Neuronal stem cell (in vitro differentiated cells): ENCODE results near the gene CCDC157.

ENCODE experiments used
- DNase-seq: peaks from one replicate; pipeline ENCODE4 v3.0.0-alpha.2; 2013; ENCODE audit warnings: low spot score
- H2AFZ ChIP-seq: one replicate; pipeline ENCODE4 v1.6.1; 2013; ENCODE audit warnings: mild to moderate bottlenecking, low read length, inconsistent platforms
- H2AK5ac ChIP-seq: 2 replicates; pipeline ENCODE4 v1.6.1; 2013; ENCODE audit warnings: low read depth, mild to moderate bottlenecking, inconsistent platforms, low read length, moderate library complexity, mixed read lengths
- H2BK120ac ChIP-seq: 2 replicates; pipeline ENCODE4 v1.6.1; 2013; ENCODE audit warnings: low read depth, mild to moderate bottlenecking, inconsistent platforms, low read length, moderate library complexity, mixed read lengths
- H2BK12ac ChIP-seq: one replicate; pipeline ENCODE4 v1.6.1; 2013; ENCODE audit warnings: low read length, inconsistent platforms
- H2BK15ac ChIP-seq: 2 replicates; pipeline ENCODE4 v1.6.1; 2013; ENCODE audit warnings: mild to moderate bottlenecking, low read length, inconsistent platforms, mixed read lengths
- H2BK5ac ChIP-seq: one replicate; pipeline ENCODE4 v1.6.1; 2013; ENCODE audit warnings: inconsistent platforms, mild to moderate bottlenecking, low read length, moderate library complexity
- H3K14ac ChIP-seq: one replicate; pipeline ENCODE4 v1.6.1; 2013; ENCODE audit warnings: low read length, inconsistent platforms
- H3K18ac ChIP-seq: 2 replicates; pipeline ENCODE4 v1.6.1; 2013; ENCODE audit warnings: low read length, inconsistent platforms
- H3K23ac ChIP-seq: 2 replicates; pipeline ENCODE4 v1.6.1; 2013; ENCODE audit warnings: low read depth, mild to moderate bottlenecking, mixed read lengths, low read length, inconsistent platforms; ENCODE audit not compliant: poor library complexity
- H3K27ac ChIP-seq: replicated peaks from 3 replicates; pipeline ENCODE4 v1.5.1; 2013; ENCODE audit warnings: low read length, inconsistent platforms
- H3K27me3 ChIP-seq, 3 experiments: 2 replicates each; pipeline ENCODE4 v1.6.1; 2013; ENCODE audit warnings: low read length in 3 of 3, mild to moderate bottlenecking in 2 of 3, inconsistent platforms in 1 of 3, low read depth in 1 of 3, mixed read lengths in 1 of 3, moderate library complexity in 1 of 3; ENCODE audit not compliant: control insufficient read depth in 3 of 3, insufficient read depth in 3 of 3
- H3K36me3 ChIP-seq, 2 donors: replicated peaks in 1 of 2; 2 replicates each; pipeline ENCODE4 v1.6.1; 2013; ENCODE audit warnings: low read length in 2 of 2; ENCODE audit not compliant: control insufficient read depth in 2 of 2, insufficient read depth in 2 of 2
- H3K4ac ChIP-seq: 2 replicates; pipeline ENCODE4 v1.6.1; 2013; ENCODE audit warnings: inconsistent platforms, mild to moderate bottlenecking, low read length, moderate library complexity
- H3K4me1 ChIP-seq, 2 donors: 1 replicate in 1 of 2; 2 replicates in 1 of 2; pipeline ENCODE4 v1.6.1; 2013; ENCODE audit warnings: low read length in 2 of 2, low read depth in 1 of 2; ENCODE audit not compliant: control insufficient read depth in 2 of 2, insufficient read depth in 1 of 2
- H3K4me2 ChIP-seq: one replicate; pipeline ENCODE4 v1.6.1; 2013; ENCODE audit warnings: mild to moderate bottlenecking, low read length, inconsistent platforms; ENCODE audit not compliant: insufficient read depth, poor library complexity, severe bottlenecking
- H3K4me3 ChIP-seq, 2 donors: 2 replicates each; pipeline ENCODE4 v1.5.1; 2013; ENCODE audit warnings: low read length in 2 of 2, mild to moderate bottlenecking in 2 of 2, inconsistent platforms in 1 of 2, moderate library complexity in 1 of 2
- H3K79me1 ChIP-seq: one replicate; pipeline ENCODE4 v1.6.1; 2013; ENCODE audit warnings: low read depth, mild to moderate bottlenecking, inconsistent platforms, low read length, moderate library complexity
- H3K9ac ChIP-seq: one replicate; pipeline ENCODE4 v1.6.1; 2013; ENCODE audit warnings: mild to moderate bottlenecking, low read depth, low read length, inconsistent platforms; ENCODE audit not compliant: poor library complexity
- H3K9me3 ChIP-seq, 2 donors: replicated peaks in 1 of 2; 2 replicates each; pipeline versions ENCODE3 to v1.6.1; 2013; ENCODE audit warnings: low read length in 2 of 2, mild to moderate bottlenecking in 2 of 2, inconsistent platforms in 1 of 2, low read depth in 1 of 2, mixed read lengths in 1 of 2, moderate library complexity in 1 of 2; ENCODE audit not compliant: control insufficient read depth in 2 of 2, insufficient read depth in 1 of 2
- H4K8ac ChIP-seq: one replicate; pipeline ENCODE4 v1.6.1; 2013; ENCODE audit warnings: low read depth, mild to moderate bottlenecking, inconsistent platforms, low read length, moderate library complexity
- H4K91ac ChIP-seq: one replicate; pipeline ENCODE4 v1.6.1; 2013; ENCODE audit warnings: low read length, low read depth, mild to moderate bottlenecking, inconsistent platforms; ENCODE audit not compliant: poor library complexity
- WGBS, 2 donors: extraction: QIAGEN DNeasy Blood & Tissue Kit; methylation state at CpG; one replicate each; pipeline ENCODE4 v1.1.7; 2013; ENCODE audit warnings: missing lambda C conversion rate in 2 of 2, mixed read lengths in 1 of 2; ENCODE audit not compliant: insufficient read length in 2 of 2, insufficient replicate concordance in 1 of 2; ENCODE audit errors: extremely low coverage in 2 of 2; 5-methylcytosine and 5-hydroxymethylcytosine counted together

The CCDC157 gene

DNA sequence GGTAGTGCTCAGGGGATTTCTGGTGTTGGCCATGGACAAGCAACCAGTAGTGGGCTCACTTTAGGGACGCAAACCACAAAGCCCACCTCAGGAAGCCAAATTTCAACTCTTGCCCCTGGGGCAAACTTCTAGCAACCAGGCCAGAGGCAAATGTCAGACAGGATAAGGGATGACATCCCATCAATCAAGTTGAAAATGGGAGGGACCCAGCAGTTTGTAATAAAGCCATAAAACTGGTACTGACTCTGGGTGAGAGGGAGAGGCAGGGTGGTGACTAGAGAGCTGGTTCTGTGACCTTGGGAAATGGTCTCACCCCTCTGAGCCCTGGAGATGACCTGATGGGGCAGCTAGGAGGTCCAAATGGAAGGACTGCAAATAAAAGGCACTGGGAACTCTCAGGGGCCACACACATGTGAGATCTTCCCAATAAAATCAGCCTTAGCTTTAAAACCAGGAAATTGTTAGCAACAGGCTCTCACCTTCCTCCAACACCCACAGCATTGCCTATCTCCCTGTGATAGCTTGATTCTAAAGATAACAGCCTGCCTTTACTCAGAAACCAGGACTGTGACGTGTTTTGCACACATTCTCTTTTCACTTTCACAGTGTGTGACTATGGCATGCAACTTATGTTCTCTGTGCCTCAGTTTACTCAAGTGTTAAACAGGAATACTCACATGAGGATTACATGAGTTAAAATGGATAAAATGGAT is 23.7 kb upstream of the CCDC157 start:
- H3K36me3 ChIP-seq, result peaks cover 43 to 84% of the 10 kb centered on the region in 2 donors
- no peak overlapping the region for H3K4me3 ChIP-seq
- H4K91ac ChIP-seq, result no peak overlapping the region
- H4K8ac ChIP-seq, result no peak overlapping the region
- H2BK5ac ChIP-seq, result no peak overlapping the region
- H3K14ac ChIP-seq, result no peak overlapping the region
- no peak overlapping the region for H2AFZ ChIP-seq
- H3K4ac ChIP-seq, result no peak overlapping the region
- no peak overlapping the region for H2BK15ac ChIP-seq
- no peak overlapping the region for H2BK12ac ChIP-seq
- no peak overlapping the region for H3K4me2 ChIP-seq
- H3K27ac ChIP-seq, result no peak overlapping the region
- no peak overlapping the region for H2BK120ac ChIP-seq
- H2AK5ac ChIP-seq, result no peak overlapping the region
- no peaks in the 10 kb centered on the region for H3K4me1 ChIP-seq
- no peaks in the 10 kb centered on the region for H3K79me1 ChIP-seq
- no peak overlapping the region for H3K9ac ChIP-seq
- H3K27me3 ChIP-seq, result no peaks in the 10 kb centered on the region
- no peak overlapping the region for H3K18ac ChIP-seq
- H3K9me3 ChIP-seq, result no peaks in the 10 kb centered on the region
- no peak for DNase-seq
- H3K23ac ChIP-seq, result no peak overlapping the region
- no CpG with 5 or more reads among the region's 2 CpGs for whole genome bisulfite sequencing, 2 donors

DNA sequence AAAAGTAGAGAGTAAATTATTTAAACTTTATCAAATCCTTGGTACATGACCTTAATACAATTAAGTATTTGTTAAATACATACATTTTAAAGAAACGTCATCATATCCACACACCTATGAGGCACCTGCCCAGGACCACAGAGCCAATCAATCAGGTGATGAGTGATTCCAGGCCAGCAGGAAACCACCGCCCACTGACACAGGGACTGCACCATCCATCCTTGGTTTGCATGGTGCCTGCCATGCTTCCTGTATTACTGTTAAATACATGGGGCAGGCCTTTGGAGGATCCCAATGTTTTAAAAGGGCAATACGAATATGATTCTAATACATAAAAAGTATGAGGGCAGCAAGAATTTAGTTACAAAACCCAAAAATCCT is 23.1 kb upstream of the CCDC157 start:
- no peak overlapping the region for H3K9ac ChIP-seq
- no peaks in the 10 kb centered on the region for H3K27me3 ChIP-seq
- no peak overlapping the region for H3K27ac ChIP-seq
- H3K79me1 ChIP-seq, result no peaks in the 10 kb centered on the region
- H3K18ac ChIP-seq, result no peak overlapping the region
- no peak overlapping the region for H3K4me2 ChIP-seq
- DNase-seq, result no peak
- H2AK5ac ChIP-seq, result no peak overlapping the region
- H3K14ac ChIP-seq, result no peak overlapping the region
- H4K8ac ChIP-seq, result no peak overlapping the region
- H2BK120ac ChIP-seq, result no peak overlapping the region
- H2AFZ ChIP-seq, result no peak overlapping the region
- H2BK5ac ChIP-seq, result no peak overlapping the region
- no CpG with 5 or more reads among the region's 3 CpGs for WGBS, 2 donors
- H2BK12ac ChIP-seq, result no peak overlapping the region
- no peaks in the 10 kb centered on the region for H3K9me3 ChIP-seq
- H3K4me1 ChIP-seq, result no peaks in the 10 kb centered on the region
- H3K23ac ChIP-seq, result no peak overlapping the region
- H3K4me3 ChIP-seq, result no peak overlapping the region
- peaks cover 47 to 86% of the 10 kb centered on the region in 2 donors for H3K36me3 ChIP-seq
- H2BK15ac ChIP-seq, result no peak overlapping the region
- H4K91ac ChIP-seq, result no peak overlapping the region
- no peak overlapping the region for H3K4ac ChIP-seq

DNA sequence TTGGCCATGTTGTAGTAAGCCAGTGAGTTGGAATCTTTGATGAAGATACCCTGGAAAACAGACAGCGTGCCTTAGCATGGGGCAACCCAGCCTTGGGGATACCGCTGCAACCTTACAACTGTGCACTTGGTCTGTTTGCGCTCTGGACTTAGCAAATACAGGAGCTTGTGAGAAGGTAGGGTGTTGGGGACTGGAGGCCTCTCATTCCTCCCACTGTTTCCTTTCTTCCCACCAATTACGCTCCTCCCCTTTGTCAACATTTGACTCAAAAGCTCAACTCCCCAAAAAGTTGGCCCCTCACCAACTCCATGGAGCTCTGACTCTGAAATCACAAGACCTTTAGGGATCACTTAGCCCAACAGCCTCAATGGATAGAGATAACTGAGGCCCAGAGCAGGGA is 22.2 kb upstream of the CCDC157 start:
- no peaks in the 10 kb centered on the region for H3K9me3 ChIP-seq
- no peak overlapping the region for H3K14ac ChIP-seq
- no peaks in the 10 kb centered on the region for H3K4me1 ChIP-seq
- no peak overlapping the region for H2BK15ac ChIP-seq
- no peak overlapping the region for H3K4ac ChIP-seq
- H2AFZ ChIP-seq, result no peak overlapping the region
- no peak overlapping the region for H2BK120ac ChIP-seq
- H3K4me2 ChIP-seq, result no peak overlapping the region
- no peaks in the 10 kb centered on the region for H3K27me3 ChIP-seq
- H2BK5ac ChIP-seq, result no peak overlapping the region
- no peak overlapping the region for H4K8ac ChIP-seq
- WGBS, 2 donors, result no CpG with 5 or more reads among the region's 4 CpGs
- peaks cover 55 to 94% of the 10 kb centered on the region in 2 donors for H3K36me3 ChIP-seq
- no peak overlapping the region for H3K18ac ChIP-seq
- H3K4me3 ChIP-seq, result no peak overlapping the region
- no peak overlapping the region for H2BK12ac ChIP-seq
- H3K79me1 ChIP-seq, result no peaks in the 10 kb centered on the region
- no peak overlapping the region for H2AK5ac ChIP-seq
- peak overlapping the region; percentile 7 for H4K91ac ChIP-seq
- H3K9ac ChIP-seq, result no peak overlapping the region
- H3K27ac ChIP-seq, result no peak overlapping the region
- DNase-seq, result no peak
- H3K23ac ChIP-seq, result no peak overlapping the region

- Histone ChIP-seq H2AFZ (no peak overlapping the region), H3K27me3 (no peaks in the 10 kb centered on the region), H3K36me3 (peaks cover 61 to 96% of the 10 kb centered on the region in 2 donors), H3K14ac (no peak overlapping the region), H3K27ac (no peak overlapping the region), H3K4ac (no peak overlapping the region), H2BK12ac (no peak overlapping the region), H3K18ac (no peak overlapping the region), H4K91ac (no peak overlapping the region), H3K79me1 (no peaks in the 10 kb centered on the region), H3K9me3 (no peaks in the 10 kb centered on the region), H2BK15ac (no peak overlapping the region), H2BK5ac (no peak overlapping the region), H3K9ac (no peak overlapping the region), H3K4me3 (no peak overlapping the region), H3K23ac (no peak overlapping the region), H2BK120ac (no peak overlapping the region), H2AK5ac (no peak overlapping the region), H3K4me1 (no peaks in the 10 kb centered on the region), H4K8ac (no peak overlapping the region), H3K4me2 (no peak overlapping the region)
- no peak for DNase-seq
- no CpG with 5 or more reads among the region's 1 CpG for WGBS, 2 donors
Observed at GRCh38 chr22:30335236-30335635, 21.6 kb upstream of the CCDC157 start.
